ENCODE data around the gene GNA15.

GRCh38 chr19:3119071-3119595, 16.7 kb upstream of the GNA15 start:
- TF ChIP-seq CTCF (IDR thresholded peaks at IDR 0.05; ENCODE audit: insufficient read depth, low read length, poor library complexity, severe bottlenecking) (no peak), EZH2phosphoT487 (conservative IDR thresholded peaks at IDR 0.05; ENCODE audit: low read length) (no peak)
